ENCODE measurements around the gene PLA2G2F.

Gene PLA2G2F, protein sequence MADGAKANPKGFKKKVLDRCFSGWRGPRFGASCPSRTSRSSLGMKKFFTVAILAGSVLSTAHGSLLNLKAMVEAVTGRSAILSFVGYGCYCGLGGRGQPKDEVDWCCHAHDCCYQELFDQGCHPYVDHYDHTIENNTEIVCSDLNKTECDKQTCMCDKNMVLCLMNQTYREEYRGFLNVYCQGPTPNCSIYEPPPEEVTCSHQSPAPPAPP

DNA sequence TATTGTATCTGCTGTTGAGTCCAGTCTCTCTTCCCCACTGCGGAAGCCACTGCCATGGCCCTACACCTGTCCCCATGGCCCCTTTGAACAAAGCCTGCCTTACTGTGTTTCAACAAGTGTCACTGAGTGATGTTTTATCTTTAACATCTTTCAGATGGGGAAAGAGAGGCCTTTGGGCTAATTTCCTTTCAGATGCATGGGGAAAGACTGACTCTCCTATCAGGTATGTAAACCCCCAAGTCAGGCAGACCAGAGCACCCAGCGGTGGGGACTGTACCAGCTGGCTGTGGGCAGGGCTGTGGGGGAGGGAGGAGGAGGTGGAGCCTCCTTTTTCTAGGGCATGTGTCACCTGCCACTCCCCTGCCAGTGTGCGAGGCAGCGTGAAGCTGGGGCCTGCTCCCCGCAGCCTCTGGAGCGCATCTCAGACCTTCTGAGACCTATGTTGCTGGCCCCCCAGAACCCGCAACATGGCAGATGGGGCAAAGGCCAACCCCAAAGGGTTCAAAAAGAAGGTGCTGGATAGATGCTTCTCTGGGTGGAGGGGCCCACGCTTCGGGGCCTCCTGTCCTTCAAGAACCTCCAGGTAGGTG is at the start of gene PLA2G2F:
Gene PLA2G2F (plus strand): TSS at position 363 of the 590 bp plus-strand sequence. CDS start 105 bp downstream, at position 468.
- DNase-seq = no peak

DNA sequence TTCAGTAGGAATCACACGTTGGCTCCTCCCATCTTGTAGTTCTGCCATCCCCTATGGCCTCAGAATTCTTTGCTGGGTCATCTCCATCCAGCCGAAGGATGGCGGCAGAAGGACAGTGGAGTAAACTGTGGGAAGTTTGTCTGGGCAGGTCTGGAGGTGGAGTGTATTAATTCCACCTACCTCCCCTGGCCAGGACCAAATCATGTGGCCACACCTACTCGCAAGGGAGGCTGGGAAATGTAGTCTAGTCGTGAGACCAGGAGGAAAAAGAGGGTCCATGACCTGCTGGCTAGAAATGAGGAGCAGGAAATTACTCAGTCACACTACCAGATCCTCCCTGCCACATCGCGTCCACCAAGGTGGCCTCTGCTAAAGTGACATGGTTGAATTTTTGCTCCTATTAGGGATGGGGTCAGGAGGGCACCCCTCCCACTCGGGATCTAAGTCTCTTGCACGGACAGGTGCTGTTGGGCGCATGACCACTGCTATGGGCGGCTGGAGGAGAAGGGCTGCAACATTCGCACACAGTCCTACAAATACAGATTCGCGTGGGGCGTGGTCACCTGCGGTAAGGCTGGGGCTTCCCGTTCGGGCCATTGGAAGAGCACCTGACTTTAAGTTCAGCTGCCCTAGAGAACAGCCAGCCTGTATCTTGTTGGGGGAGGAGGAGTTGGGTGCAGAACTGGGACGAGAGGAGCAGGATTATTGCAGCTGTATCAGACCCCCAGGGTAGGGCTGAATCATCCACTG is 49.6 kb upstream of the PLA2G2F start:
- DNase-seq = no peak

DNA sequence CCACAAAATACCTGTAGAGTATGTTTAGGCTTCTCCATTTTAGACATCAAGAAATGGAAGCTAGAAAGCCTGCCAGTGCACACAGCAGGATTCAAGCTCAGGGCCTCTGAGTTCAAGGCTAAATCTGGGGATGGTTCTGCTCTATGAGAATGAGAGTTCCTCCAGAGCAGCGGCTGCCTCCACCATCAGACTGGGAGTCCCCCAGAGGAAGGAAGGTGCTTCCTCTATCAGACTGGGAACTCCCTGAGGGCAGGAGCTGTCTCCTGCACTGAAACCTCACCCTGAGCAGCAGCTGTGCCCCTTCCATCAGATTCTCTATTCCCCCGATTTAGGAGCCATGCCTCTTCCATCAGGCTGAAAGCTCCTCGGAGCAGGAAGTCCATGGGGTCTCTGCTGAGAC is 49.0 kb upstream of the PLA2G2F start:
- no peak for DNase-seq

DNA sequence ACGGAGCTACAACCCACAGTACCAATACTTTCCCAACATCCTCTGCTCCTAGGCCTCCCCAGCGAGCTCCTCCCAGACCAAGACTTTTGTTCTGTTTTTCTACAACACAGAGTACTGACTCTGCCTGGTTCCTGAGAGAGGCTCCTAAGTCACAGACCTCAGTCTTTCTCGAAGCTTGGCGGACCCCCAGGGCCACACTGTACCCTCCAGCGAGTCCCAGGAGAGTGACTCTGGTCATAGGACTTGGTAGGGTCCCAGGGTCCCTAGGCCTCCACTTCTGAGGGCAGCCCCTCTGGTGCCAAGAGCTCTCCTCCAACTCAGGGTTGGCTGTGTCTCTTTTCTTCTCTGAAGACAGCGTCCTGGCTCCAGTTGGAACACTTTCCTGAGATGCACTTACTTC is 48.5 kb upstream of the PLA2G2F start:
- DNase-seq = no peak

DNA sequence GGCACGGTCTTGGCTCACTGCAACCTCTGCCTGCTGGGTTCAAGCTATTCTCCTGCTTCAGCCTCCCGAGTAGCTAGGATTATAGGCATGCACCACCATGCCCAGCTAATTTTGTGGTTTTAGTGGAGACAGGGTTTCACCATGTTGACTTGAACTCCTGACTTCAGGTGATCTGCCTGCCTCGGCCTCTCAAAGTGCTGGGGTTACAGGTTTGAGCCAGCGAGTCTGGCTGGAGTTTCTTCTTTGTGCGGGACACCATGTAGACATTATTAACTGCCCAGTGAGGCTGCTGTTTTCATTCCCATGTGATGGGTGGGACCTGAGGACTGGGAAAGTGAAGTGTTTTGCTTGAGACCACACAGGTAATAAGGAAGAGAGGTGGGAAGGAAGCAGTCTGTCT is 45.8 kb upstream of the PLA2G2F start:
- no peak for DNase-seq

DNA sequence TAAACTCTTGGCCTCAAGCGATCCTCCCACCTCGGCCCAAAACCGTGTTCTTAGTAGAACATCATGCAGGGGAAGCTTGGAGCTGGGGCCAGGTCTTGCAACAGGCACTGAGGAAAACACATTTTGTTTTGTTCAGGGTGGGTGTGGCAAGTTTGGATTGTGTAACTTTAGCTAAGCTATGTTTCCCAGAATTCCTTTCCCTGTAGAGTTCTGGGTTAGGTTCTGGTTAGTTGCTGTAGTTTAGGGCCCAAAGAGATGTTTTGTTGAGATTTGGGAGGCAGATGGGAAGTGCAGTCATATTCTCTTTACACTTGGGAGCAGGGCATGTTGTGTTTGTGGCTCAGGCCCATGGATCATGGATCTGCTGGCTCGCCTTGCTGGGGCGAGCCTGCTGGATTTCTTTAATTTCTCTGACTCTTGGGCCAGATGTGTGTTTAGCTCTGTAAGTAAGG is 45.2 kb upstream of the PLA2G2F start:
- DNase-seq = no peak

DNA sequence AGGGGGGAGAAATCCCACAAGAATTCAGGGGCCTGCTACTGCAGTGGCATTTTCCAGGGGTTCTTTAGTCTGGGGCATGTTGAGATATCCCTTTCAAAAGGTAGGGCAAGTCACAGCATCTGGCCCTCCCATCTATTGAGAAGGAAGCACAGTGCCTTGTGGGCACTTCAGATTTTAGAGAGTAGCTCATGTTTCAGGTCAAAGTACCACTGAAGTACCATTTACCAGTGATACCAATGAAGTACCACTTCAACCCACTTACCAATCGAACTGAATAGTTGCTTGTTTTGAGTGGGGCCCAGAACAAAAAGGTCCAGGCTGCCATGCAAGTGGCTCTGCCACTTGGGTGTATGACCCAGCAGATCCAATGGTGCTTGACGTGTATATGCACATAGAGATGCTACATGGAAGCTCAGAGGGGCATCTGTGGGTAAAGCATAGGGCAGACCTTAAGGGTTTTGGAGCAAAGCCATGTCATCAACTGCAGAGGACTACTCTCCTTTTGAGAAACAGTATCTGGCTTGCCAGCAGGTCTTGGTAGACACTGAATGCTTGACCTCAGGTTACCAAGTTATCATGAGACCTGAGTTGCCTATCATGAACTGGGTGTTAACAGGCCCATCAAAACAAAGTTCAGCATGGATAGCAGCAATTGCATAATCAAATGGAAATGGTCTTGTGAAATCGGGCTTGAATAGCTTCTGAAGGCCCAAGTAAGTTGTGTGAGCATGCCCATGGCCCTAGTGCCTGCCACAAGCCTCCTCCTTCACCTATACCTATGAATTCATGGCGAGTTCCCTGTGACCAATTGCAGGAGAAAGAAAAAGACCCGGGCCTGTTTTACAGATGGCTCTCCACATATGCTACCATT is 43.3 kb upstream of the PLA2G2F start:
- DNase-seq = no peak

DNA sequence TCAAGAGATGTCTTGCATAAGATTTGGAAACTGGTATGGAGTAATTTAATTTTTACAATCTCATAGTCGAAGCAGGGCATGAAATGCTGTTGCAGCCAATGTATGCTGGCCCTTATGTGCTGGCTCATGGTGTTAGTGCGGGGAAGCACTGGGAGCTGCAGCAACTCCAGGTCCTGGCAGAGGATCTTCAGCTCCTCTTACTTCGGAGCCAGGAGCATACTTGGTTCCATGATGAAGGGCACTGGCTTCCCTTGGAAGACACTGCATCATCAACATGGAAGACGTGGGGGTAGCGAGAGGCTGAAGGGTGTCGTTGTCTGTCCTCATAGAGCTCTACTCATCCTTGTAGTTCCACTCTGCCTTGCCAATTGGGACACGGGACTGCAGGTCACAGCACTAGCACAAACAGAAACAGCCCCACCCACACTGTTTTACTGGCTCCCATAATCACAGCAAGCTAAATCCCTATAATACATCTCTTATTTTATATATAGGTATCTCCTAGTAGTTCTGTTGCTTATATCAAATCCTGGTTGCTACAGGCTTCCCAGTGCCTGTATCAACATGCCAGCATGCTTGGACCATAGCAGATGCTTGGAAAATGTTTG is 42.2 kb upstream of the PLA2G2F start:
- no peak for DNase-seq

DNA sequence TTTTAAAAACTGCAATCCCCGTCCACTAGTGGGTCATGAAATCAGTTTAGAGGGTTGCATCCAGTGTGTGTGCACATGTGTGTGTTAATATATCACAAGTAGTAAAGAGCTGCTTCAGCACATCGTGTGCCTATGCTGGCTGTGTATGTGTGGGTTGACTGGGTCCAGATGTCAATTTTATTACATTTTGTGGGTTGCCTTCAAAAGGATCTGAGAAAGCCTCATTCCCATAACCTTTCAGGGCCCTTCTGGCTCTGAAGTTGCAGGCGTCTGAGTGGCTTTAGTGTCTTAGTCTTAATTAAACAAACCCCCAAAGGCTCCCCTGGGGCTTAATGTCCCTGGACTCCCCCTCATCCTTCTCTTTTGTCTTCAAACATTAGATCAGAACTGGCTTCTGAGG is 39.6 kb upstream of the PLA2G2F start:
- DNase-seq = no peak

DNA sequence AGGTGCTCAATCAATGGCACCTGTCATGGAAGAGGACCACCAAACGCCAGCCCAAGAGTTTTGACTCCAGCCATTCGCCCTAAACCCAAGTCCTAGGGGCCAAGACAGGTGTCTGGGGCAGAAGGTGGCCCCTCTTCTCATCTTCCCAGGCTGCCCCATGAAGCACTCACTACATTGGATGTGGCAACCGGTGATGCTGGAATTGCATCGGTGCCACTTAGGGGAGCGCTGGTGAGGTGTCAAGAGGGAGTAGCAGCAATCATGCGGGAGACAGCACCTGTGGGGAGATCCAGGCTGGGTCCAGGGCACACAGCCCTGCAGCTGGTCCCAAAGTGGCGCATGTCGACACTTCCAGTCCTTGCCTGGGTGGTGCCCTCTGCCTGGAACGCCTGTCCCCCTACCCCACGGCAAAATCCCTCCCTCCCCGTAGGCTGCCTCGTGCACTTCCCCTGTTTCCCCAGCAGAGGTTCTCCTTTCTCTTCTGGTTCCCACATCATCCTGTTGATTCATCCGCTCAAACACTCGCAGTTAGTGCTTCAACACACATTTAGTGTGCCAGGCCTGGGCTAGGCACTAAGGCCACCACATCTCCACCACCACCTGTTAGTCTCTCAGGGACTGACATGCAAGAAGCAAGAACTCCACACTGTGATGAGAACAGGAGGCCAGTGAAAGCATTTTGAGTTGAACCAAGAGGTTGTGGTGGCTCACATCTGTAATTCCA is 38.3 kb upstream of the PLA2G2F start:
- DNase-seq = no peak

DNA sequence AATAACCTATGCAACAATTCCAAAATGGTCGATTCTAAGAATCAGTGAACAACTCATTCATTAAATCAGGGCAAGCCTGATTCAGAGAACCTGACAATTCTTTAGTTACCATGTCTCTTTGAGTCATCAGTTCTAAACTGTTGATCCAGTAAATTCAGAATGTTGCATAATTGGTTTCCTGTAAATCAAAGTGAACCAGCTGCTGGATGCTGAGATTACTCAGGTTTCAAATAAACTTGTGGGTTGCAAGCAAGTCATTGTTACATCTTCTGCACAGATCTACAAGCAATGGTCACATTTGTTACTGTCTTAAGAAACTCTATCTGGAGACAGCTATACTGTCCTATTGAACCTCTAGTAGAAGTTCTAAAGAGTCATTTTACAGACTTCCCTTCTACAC is 36.2 kb upstream of the PLA2G2F start:
- DNase-seq = no peak

DNA sequence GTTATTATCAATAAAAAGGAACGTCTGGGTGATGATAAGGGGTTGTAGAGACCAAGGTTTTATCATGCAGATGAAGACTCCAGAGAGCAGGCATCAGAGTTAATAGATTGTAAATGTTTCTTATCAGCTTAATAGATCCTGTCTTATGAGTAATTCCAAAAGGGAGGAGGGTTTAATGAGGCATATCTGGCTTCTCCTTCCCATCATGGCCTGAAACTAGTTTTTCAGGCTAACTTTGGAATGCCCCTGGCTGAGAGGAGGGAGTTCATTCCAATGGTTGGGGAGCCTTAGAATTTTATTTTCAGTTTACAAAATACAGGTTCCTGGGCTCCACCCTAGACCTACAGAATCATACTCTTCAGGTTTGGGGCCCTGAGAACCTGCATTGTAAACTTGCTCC is 33.3 kb upstream of the PLA2G2F start:
- DNase-seq = no peak

DNA sequence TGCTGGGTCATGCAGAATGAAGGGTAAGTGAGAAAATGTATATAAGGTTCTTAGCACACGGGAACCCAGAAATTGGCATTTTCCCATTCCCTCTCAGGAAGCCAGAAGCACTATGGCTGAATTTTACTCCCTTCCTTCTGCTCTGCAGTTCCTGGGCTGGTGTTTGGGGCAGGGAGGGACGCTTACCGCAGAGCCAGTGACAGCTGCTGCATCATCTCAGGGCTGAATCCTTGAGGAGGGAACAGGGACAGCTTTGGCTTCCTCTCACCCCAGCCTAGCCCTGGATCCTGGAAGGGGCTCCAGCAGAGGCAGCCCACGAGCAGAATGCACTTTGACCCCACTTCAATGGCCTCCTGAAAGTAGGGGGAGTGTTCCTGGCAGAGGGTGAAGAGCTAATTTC is 31.8 kb upstream of the PLA2G2F start:
- no peak for DNase-seq

DNA sequence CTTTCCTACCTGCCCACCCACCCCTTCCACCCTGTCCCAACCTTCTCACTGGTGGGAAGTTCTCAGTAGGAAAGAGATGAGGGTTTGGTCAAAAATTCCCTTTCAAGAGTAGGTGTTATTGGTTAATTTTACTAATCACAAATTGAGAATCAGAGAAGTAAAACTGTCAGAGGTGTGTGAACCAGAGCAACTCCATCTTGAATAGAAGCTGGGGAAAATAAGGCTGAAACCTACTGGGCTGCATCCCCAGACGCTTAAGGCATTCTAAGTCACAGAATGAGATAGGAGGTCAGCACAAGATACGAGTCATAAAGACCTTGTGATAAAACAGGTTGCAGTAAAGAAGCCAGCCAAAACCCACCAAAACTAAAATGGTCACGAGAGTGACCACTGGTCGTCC is 31.3 kb upstream of the PLA2G2F start:
- no peak for DNase-seq

DNA sequence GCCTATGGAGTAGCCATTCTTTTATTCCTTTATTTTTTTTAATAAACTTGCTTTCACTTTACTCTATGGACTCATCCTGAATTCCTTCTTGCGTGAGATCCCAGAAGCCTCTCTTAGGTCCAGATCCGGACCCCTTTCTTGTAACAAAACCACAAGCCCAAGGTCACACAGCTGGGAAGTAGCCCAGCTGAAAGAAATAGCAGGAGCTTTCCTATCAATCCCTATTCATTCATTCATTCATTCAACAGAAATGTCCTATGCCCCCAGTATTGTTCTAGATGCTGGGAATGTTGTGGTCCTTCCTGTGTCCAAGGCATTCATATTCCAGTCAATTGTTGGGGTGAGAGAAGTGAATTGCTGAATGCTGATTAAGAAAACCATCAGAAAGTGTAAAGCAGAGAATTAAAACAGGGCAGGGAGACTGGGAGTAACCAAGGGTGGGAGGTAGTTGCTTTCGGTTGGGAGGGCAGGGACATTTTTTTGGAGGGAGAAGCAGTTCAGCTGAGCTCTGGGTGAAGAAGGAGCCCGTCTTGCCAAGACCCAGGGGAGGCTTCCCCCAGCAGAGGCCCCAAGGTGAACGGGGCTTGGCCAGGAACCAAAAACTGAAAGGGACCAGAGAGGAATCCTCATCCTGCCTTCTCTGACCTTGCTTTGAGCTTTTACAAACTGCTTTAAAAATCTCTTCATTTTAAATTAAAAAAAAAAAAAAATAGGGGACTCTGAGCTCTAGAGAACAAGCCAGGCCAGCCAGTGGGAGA is 30.6 kb upstream of the PLA2G2F start:
- no peak for DNase-seq

DNA sequence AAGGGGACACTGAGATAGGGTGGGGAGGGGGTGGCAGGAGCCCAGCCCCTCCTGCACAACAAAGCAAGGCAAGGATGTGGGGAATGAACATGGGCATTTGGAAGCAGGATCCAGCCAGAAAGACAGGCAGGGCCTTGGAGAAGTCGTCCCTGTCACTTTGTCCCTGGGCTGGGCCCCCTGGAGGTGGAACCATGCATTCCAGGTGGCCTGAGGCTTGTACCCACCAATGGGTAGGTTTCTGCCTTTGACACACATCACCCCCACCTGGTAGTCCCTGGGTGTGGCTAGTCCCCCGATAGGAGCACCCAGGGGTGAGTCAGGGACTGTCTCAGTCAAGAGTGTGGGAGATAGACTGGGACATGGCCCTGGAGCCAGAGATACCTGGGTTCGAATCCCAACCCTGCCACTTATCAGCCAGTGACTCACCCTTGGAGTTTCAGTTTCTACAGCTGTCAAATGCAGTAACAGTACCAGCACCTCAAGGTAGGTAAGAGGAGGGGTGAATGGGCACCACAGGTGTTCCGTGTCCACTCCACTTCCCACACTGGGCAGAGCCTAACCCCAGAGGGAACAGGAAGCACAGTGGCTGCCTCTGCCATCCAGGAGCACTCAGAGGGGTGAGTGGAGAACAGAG is 29.8 kb upstream of the PLA2G2F start:
- DNase-seq = no peak

DNA sequence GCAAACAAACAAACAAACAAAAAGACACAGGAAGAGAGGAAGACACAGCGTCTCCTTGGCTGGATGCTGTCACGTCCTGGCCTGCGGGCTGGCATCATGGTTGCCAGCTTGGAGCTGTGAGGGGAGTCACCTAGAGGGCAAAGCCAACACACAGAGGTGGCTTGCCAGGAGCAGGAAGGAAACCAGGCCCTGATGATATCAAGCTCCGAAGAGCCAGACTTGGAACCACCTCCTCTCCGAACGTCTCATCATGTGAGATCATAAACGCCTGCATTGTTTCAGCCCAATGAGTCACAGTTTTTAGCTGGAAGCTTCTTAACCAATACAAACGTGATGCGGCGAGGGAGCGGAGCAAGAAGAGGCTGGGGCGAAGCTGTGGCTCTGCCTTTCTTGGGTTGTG is 28.4 kb upstream of the PLA2G2F start:
- DNase-seq = no peak

DNA sequence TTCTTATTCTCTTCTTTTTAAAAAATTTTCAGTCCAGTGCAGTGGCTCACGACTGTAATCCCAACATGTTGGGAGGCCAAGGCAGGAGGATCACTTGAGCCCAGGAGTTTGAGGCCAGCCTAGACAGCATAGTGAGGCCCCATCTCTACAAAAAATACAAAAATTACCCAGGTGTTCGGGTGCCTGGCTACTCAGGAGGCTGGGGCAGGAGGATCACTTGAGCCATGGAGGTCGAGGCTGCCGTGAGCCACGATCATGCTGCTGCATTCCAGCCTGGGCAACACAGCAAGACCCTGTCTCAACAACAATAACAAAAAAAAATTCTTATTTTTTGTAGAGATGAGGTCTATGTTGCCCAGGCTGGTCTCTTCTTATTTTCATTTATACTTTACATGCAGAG is 27.7 kb upstream of the PLA2G2F start:
- no peak for DNase-seq

DNA sequence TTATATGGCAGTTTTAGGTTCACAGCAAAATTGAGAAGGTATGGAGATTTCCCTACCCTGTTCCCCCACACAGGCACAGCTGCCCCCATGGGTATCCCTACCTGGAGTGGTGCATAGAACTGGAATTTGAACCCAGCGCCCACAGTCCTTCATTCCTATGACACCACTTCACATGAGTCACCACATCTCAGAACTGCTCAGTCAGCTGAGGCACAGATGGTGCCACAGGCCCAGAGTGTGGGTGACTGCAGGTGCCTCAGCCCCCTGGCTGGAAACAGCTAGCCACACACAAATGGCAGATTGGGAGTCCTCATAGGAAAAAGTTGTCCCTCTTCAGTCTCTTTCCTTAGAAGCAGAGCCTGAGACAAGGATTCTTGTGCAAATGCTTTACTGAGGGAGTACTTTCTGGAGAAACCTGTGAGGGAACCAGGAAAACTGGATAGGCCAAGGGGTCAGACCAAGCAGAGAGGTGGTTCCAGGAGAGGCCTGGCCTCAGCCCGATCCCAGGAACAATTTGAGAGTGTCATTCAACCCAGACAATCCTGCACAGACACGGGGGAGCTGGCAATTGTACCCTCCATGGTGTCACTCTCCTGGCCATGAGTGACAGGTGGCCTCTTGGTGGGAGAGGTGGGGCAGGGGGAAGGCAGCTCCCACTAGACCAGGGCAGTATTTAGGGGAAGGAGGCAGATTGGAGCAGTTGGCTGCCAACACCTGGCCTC is 26.7 kb upstream of the PLA2G2F start:
- DNase-seq = no peak

DNA sequence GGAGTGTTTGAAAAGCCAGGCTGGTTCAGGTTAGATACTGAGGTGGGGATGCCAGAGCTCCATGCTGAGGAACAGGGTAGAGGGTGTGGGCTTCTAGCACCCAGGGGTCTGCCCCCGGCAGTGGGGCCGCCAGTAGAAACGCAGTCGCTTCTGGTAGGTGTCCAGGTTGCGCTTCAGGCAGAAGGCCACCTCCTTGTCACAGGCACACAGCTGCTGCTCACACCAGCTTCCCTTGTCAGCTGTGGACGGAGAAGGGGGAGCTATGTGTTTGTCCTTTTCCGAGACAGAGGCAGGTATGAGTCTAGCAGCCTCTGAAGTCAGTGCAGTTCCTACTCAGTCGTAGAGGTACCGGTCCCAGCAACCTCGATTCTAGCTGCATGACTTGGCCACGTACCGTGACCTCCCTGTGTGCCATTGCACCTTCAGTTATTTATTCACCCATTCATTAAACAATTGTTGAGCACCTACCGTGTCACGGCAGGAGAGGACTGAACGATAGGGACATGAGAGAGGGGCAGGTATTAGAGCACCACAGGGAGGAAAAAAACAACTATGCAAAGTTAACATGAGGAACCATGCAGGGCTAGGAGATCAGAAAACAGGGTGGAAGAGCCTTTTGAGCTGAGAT is 25.0 kb upstream of the PLA2G2F start:
- no peak for DNase-seq

Data from stimulated activated naive CD4-positive, alpha-beta T cell treated with Interleukin-2 at 50 U/mL for 16 hours (primary cell).